Lower leg skin (tissue), 3 donors: Measurements from ENCODE around the gene JPH4.

ENCODE experiments used
- CTCF ChIP-seq, 3 donors: fragments of 450-650 bp; IDR thresholded peaks; one replicate each; pipeline ENCODE4 v1.5.1; 2016; ENCODE audit warnings: antibody characterized with exemption in 3 of 3, mild to moderate bottlenecking in 3 of 3, moderate library complexity in 2 of 3
- POLR2A ChIP-seq, 2 donors: fragments of 450-650 bp; IDR thresholded peaks; one replicate each; pipeline ENCODE4 v1.6.1; 2016 to 2017; ENCODE audit warnings: antibody characterized with exemption in 2 of 2, mild to moderate bottlenecking in 1 of 2, moderate library complexity in 1 of 2

- TF ChIP-seq CTCF (IDR thresholded peaks at IDR 0.05) (no peak), POLR2A (IDR thresholded peaks at IDR 0.05) (no peak)
Observed at GRCh38 chr14:23590198-23590597, 11.6 kb upstream of the JPH4 start.
